Heart left ventricle (tissue), 16 donors: ENCODE results near the gene BRWD1. TPM values are rescaled to one million over a fixed set of nuclear protein-coding genes. Genes with fewer than 3 reads are reported as not detected.

Experiments used
- ATAC-seq, 4 donors: fragments of 200-7000 bp; cut with Tn5 transposase; one replicate each; pipeline ENCODE4 v1.9.1; 2020 to 2022; ENCODE audit warnings: moderate library complexity in 4 of 4, mild to moderate bottlenecking in 3 of 4, moderate number of reproducible peaks in 1 of 4
- DNase-seq, 5 donors: peaks; one replicate each; pipeline ENCODE4 v3.0.0-alpha.2; 2020
- H3K27ac ChIP-seq, 12 donors: fragments of 200-600 bp; sonication (generic) in 4 of 12; one replicate each; pipeline versions ENCODE4 v1.5.0 to v1.8.0; 2016 to 2022; ENCODE audit warnings: mild to moderate bottlenecking in 2 of 12
- H3K27me3 ChIP-seq, 9 donors: fragments of 200-600 bp; sonication (generic) in 2 of 9; one replicate each; pipeline versions ENCODE4 v1.5.1 to v1.8.0; 2016 to 2022; ENCODE audit warnings: mild to moderate bottlenecking in 3 of 9
- H3K36me3 ChIP-seq, 9 donors: fragments of 200-600 bp; sonication (generic) in 2 of 9; one replicate each; pipeline versions ENCODE4 v1.5.0 to v1.8.0; 2018 to 2022; ENCODE audit warnings: mild to moderate bottlenecking in 2 of 9
- H3K4me1 ChIP-seq, 12 donors: fragments of 200-600 bp; sonication (generic) in 4 of 12; one replicate each; pipeline versions ENCODE4 v1.5.0 to v1.8.0; 2016 to 2022; ENCODE audit warnings: mild to moderate bottlenecking in 3 of 12
- H3K4me3 ChIP-seq, 12 donors: fragments of 200-600 bp; sonication (generic) in 4 of 12; one replicate each; pipeline versions ENCODE4 v1.5.0 to v1.8.0; 2017 to 2022; ENCODE audit warnings: mild to moderate bottlenecking in 9 of 12, moderate library complexity in 4 of 12
- H3K9me3 ChIP-seq, 12 donors: fragments of 200-600 bp; sonication (generic) in 4 of 12; one replicate each; pipeline versions ENCODE4 v1.5.0 to v1.8.0; 2016 to 2022; ENCODE audit warnings: mild to moderate bottlenecking in 1 of 12
- POLR2A ChIP-seq, 2 donors: fragments of 450-650 bp; IDR thresholded peaks; one replicate each; pipeline ENCODE4 v1.6.1; 2017; ENCODE audit warnings: antibody characterized with exemption in 2 of 2, mild to moderate bottlenecking in 2 of 2, moderate library complexity in 2 of 2
- WGBS, 4 donors: extraction: QIAGEN DNeasy Blood & Tissue Kit in 2 of 4; methylation state at CpG; one replicate each; pipeline versions ENCODE4 v1.1.5 to v1.1.7; 2013 to 2018; 5-methylcytosine and 5-hydroxymethylcytosine counted together
- intact Hi-C, 10 donors: fragments of 100-400 bp; cut with DNase I; formaldehyde crosslinking; loops; one replicate each; pipeline versions ENCODE4 v1.11.1 to v1.14.2; 2022
- polyA plus RNA-seq, 2 donors: library from polyadenylated mRNA; stranded (reverse); fragments of 200-250 nt; gene quantifications; one replicate each; pipeline ENCODE4 v1.2.3, GENCODE V29; 2013
- total RNA-seq, 9 donors: library from RNA; depleted of rRNA in 2 of 9; stranded (reverse); fragments of >200 nt in 2 of 9; fragmentation: NEBNext Ultra II Directional in 3 of 9; extraction: Animal tissue kit (Norgen Biotek cat#: 25700) in 3 of 9; gene quantifications; one replicate each; pipeline versions ENCODE4 v1.1.0 to v1.2.4, GENCODE V29; 2016 to 2023
- TF ChIP-seq, protein P1 (sequence below), 12 donors: fragments of 200-600 bp; sonication (generic) in 4 of 12; IDR thresholded peaks; one replicate each; pipeline versions ENCODE4 v1.5.0 to v1.8.0; 2018 to 2022; ENCODE audit warnings: antibody characterized with exemption in 12 of 12, mild to moderate bottlenecking in 5 of 12
- donor health status: ischemic (EF 13 %, LVEDD 7.1; RV severe dilation, severe dysfunction).
- donor health status: healthy with polysubstance abuse.
- donor health status: DM: no; HTN: yes; CAD: no.
- donor health status: DM: no; HTN: no; CAD: no.
- donor health status: ischemic (EF 25% LVEDD 6.9; RV normal size, moderate dysfunction).
- donor health status: ischemic (EF 25% LVEDD 5.7; RV mildly dilated, moderate dysfunction).
- donor health status: healthy.
- donor health status: DM: yes; HTN: yes; CAD: no.
- donor health status: ischemic (EF 35%, LVEDD 5.7; RV mildly dilated, moderate dysfunction).
- donor health status: nonischemic (EF 11% LVEDD 7.7; RV severe dilation, severe dysfunction).
- donor health status: DM: yes; HTN: yes; CAD: no.
- donor health status: PGD.
- donor health status: ischemic (EF 29% LVEDD 5.4; RV normal size, mild dysfunction).
- donor health status: nonischemic (EF 23%, LVEDD 6.1; RV moderate dilation, normal function).

BRWD1 gene
- total and polyA plus RNA-seq, 11 donors = 9.7 to 44.5 (median 32.0) TPM

DNA sequence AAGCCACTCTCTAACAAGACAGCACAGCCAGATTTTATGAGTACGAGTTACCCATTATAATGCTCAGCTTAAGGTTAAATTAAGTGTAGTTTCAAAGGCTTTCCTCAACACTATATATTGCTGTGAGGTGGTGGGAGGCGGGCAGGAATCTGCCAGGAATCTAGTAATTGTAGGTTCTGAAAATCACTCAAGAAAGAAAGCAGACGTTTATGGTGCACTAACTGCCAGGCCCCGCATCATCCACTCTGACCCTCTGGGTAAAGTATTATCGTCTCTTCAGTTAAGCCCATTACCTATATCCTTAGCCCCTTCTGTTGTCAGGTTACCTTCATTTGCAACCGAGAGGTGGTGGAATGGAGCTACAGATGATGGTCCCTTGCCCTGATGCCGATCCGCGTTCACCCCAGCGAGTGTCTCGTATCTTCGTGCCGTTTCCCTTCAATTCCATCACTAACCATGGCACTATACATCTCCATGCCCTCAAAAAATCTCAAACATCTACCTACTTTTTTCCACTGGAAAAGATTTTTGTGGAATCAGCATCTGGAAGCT, 23.1 kb upstream of the BRWD1 start:
- no peaks in the 10 kb centered on the region for H3K9me3 ChIP-seq
- TF ChIP-seq, protein P1, sequence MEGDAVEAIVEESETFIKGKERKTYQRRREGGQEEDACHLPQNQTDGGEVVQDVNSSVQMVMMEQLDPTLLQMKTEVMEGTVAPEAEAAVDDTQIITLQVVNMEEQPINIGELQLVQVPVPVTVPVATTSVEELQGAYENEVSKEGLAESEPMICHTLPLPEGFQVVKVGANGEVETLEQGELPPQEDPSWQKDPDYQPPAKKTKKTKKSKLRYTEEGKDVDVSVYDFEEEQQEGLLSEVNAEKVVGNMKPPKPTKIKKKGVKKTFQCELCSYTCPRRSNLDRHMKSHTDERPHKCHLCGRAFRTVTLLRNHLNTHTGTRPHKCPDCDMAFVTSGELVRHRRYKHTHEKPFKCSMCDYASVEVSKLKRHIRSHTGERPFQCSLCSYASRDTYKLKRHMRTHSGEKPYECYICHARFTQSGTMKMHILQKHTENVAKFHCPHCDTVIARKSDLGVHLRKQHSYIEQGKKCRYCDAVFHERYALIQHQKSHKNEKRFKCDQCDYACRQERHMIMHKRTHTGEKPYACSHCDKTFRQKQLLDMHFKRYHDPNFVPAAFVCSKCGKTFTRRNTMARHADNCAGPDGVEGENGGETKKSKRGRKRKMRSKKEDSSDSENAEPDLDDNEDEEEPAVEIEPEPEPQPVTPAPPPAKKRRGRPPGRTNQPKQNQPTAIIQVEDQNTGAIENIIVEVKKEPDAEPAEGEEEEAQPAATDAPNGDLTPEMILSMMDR (IDR thresholded peaks at IDR 0.05) = no peak
- TF ChIP-seq POLR2A (IDR thresholded peaks at IDR 0.05) = no peak
- intact Hi-C loops = loop anchor here in 1 of 10 donors (10.0 kb wide), 1 partner anchor 108 kb away; the partner anchor contains the start of gene LCA5L
- 83 to 88% (median 86%) methylated on average over 13 of the region's 13 CpGs for WGBS, 4 donors
- H3K4me1 ChIP-seq = peaks cover 0 to 6% (median 0%) of the 10 kb centered on the region in 12 donors
- ATAC-seq (no peak), DNase-seq (no peak)
- H3K36me3 ChIP-seq = peaks cover 0 to 11% (median 8%) of the 10 kb centered on the region in 9 donors
- no peak overlapping the region for H3K27ac ChIP-seq
- no peaks in the 10 kb centered on the region for H3K27me3 ChIP-seq
- no peak overlapping the region for H3K4me3 ChIP-seq

DNA sequence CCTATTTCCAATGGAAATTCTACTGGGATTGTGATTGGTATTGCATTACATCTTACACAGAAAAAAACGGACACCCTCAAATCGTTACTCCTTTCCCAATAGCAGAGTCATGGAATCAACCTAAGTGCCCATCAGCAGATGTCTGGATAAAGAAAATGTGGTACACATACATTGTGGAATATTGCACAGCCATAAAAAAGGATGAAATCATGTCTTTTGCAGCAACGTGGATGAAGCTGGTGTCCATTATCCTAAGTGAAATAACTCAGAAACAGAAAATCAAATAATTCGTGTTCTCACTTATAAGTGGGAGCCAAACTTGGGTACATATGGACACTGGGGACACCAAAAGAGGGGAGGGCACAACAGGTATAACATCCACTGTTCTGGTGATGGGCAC, 21.2 kb upstream of the BRWD1 start:
- H3K27me3 ChIP-seq = no peaks in the 10 kb centered on the region
- no peaks in the 10 kb centered on the region for H3K9me3 ChIP-seq
- TF ChIP-seq, protein P1 (IDR thresholded peaks at IDR 0.05) = no peak
- TF ChIP-seq POLR2A (IDR thresholded peaks at IDR 0.05) = no peak
- no peak overlapping the region for H3K4me3 ChIP-seq
- intact Hi-C loops = loop anchor here in 1 of 10 donors (10.0 kb wide), 1 partner anchor 110 kb away; the partner anchor contains the start of gene LCA5L
- no peak overlapping the region for H3K27ac ChIP-seq
- DNase-seq = no peak
- H3K36me3 ChIP-seq = no peaks in the 10 kb centered on the region
- peaks cover 0 to 6% (median 0%) of the 10 kb centered on the region in 12 donors for H3K4me1 ChIP-seq
- 94 to 95% (median 95%) methylated on average over 4 of the region's 4 CpGs for whole genome bisulfite sequencing, 4 donors
- ATAC-seq = no peak

DNA sequence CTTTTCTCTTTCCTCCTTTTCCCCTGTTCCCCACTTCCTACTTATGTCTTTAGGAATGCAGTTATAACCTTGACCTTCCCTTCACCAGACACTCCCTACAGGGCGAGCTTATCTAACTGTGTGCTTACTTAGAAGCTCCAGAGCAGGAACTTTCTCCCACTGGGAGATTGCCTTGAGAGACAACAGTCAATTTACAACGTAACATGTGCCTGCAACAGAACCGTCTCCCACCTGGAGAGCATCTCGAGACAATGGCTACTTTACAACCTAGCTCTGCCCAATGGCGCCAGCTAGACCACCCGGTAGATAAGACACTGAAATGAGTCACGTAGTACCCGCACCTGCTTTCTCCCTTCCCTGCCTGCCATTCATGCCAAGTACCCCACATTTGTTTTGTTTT, 18.7 kb upstream of the BRWD1 start:
- no peak for TF ChIP-seq POLR2A (IDR thresholded peaks at IDR 0.05)
- TF ChIP-seq, protein P1 (IDR thresholded peaks at IDR 0.05) = no peak
- 38 to 39% (median 38%) methylated on average over 8 of the region's 8 CpGs for WGBS, 4 donors
- ATAC-seq (peak in 1 of 4 donors; percentile 18), DNase-seq (no peak)
- Histone ChIP-seq H3K27ac (no peak overlapping the region), H3K27me3 (no peaks in the 10 kb centered on the region), H3K4me1 (peaks cover 0 to 6% (median 0%) of the 10 kb centered on the region in 12 donors), H3K9me3 (no peaks in the 10 kb centered on the region), H3K4me3 (no peak overlapping the region), H3K36me3 (no peaks in the 10 kb centered on the region)
- intact Hi-C loops = loop anchor here in 1 of 10 donors (10.0 kb wide), 1 partner anchor 113 kb away; the partner anchor contains the start of gene LCA5L

DNA sequence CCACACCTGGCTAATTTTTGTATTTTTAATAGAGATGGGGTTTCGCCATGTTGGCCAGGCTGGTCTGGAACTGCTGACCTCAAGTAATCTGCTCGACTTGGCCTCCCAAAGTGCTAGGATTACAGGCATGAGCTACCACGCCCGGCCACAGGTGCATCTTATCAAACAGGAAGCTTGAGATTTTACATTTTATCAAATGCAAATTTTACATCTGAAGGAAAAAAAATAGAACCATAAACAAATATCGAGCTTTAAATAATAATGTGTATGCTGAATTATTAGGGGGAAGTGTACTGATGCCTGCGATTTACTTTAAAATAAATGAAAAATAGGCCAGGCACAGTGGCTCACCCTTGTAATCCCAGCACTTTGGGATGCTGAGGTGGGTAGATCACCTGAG, 16.6 kb upstream of the BRWD1 start:
- no peak for ATAC-seq
- intact Hi-C loops = loop anchor here in 1 of 10 donors (10.0 kb wide), 1 partner anchor 115 kb away; the partner anchor contains the start of gene LCA5L
- no peaks in the 10 kb centered on the region for H3K27me3 ChIP-seq
- H3K36me3 ChIP-seq = no peaks in the 10 kb centered on the region
- H3K4me1 ChIP-seq = peaks cover 0 to 6% (median 0%) of the 10 kb centered on the region in 12 donors
- no peak overlapping the region for H3K4me3 ChIP-seq
- no peak for DNase-seq
- 92 to 94% (median 93%) methylated on average over 6 of the region's 6 CpGs for WGBS, 4 donors
- no peaks in the 10 kb centered on the region for H3K9me3 ChIP-seq
- H3K27ac ChIP-seq = no peak overlapping the region
- no peak for TF ChIP-seq POLR2A (IDR thresholded peaks at IDR 0.05)
- TF ChIP-seq, protein P1 (IDR thresholded peaks at IDR 0.05) = no peak
